IPS DF 6.9 (cell line): ENCODE data around the gene TAS2R7.
"Not testable (repeated sequence)": the region's sequence is repeated elsewhere in the genome, so short reads cannot be mapped to it uniquely, and the experiment has no call there.

ENCODE experiments used
- DNase-seq: peaks from one replicate; pipeline ENCODE4 v3.0.0-alpha.2; 2013; ENCODE audit warnings: low read depth, low spot score
- H3K27ac ChIP-seq: one replicate; pipeline ENCODE4 v1.5.1; 2013; ENCODE audit warnings: low read length, control low read depth
- H3K27me3 ChIP-seq: 2 replicates; pipeline ENCODE4 v1.6.1; 2013; ENCODE audit warnings: mild to moderate bottlenecking, low read length; ENCODE audit not compliant: control insufficient read depth, insufficient read depth
- H3K36me3 ChIP-seq: 2 replicates; pipeline ENCODE4 v1.6.1; 2013; ENCODE audit warnings: low read length; ENCODE audit not compliant: control insufficient read depth, insufficient read depth
- H3K4me1 ChIP-seq: 2 replicates; pipeline ENCODE4 v1.6.1; 2013; ENCODE audit warnings: low read length; ENCODE audit not compliant: control insufficient read depth, insufficient read depth
- H3K4me3 ChIP-seq: 2 replicates; pipeline ENCODE4 v1.5.1; 2013; ENCODE audit warnings: mild to moderate bottlenecking, low read length
- H3K9me3 ChIP-seq: 2 replicates; pipeline ENCODE4 v1.6.1; 2013; ENCODE audit warnings: low read length, inconsistent platforms; ENCODE audit not compliant: control insufficient read depth, insufficient read depth
- WGBS: extraction: QIAGEN DNeasy Blood & Tissue Kit; methylation state at CpG from one replicate; pipeline ENCODE4 v1.1.7; 2013; ENCODE audit warnings: mixed read lengths, missing lambda C conversion rate; ENCODE audit not compliant: insufficient read length, insufficient coverage; 5-methylcytosine and 5-hydroxymethylcytosine counted together

TAS2R7 gene

GRCh38 chr12:10810068-10810467, 7.6 kb upstream of the TAS2R7 start, which contains the start of gene TAS2R9:
TSS of gene TAS2R9 (minus strand) at chr12:10810168. CDS start at chr12:10810075, 93 bp downstream.
- no peak for DNase-seq
- Histone ChIP-seq H3K27ac (no peak within 1 kb of the TSS), H3K36me3 (no peaks in the 10 kb centered on the region), H3K4me1 (no peaks in the 10 kb centered on the region), H3K27me3 (no peaks in the 10 kb centered on the region; the same call in 1 of the 2 replicates), H3K4me3 (no peak within 1 kb of the TSS), H3K9me3 (no peaks in the 10 kb centered on the region)

DNA sequence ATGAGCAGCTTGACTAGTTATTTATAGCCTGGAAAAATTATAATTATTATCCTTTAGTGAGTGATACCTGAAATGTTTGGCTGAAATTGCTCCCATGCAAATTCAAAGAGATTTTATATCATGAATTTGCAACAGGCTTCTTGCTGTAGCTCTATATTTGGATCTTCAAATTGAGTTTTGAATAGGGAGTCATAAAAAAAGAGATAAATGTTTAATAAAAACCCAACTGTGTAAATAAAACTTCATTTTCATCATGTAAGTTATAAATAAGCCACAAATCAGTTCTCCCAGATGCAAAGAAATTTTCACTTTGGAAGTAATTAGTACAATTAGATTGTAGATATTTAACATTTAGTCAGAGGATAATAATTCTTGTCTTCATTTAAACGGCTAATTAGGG, 4.8 kb upstream of the TAS2R7 start, which contains the start of gene TAS2R8:
Gene TAS2R8 (minus strand): TSS at position 101 of the 400 bp plus-strand sequence. CDS start 306 bp downstream, outside the sequence.
- Histone ChIP-seq H3K27me3 (no peaks in the 10 kb centered on the region; the same call in 1 of the 2 replicates), H3K36me3 (no peaks in the 10 kb centered on the region), H3K9me3 (no peaks in the 10 kb centered on the region), H3K27ac (no peak within 1 kb of the TSS), H3K4me1 (no peaks in the 10 kb centered on the region), H3K4me3 (no peak within 1 kb of the TSS)
- no CpG with 5 or more reads among the region's 1 CpG for WGBS
- no peak for DNase-seq

DNA sequence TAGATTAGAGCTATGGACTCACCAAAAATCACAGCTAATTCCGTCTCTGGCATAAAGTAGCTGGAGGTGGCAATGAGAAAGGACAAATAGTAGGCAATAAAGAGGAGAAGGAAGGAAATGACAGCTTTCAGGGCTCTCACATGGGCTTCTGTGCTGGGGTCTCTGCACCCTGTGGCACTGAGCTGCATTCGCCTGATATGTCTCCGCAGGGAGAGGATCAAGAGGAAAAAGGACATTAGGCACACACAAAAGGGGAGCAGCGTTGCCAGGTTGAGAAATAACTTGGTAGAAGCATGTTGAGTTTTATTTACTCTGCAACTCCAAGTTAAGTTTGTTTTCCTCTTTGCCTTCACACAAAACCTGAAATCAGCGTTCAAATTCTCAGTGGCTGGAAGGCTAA, 686 bp downstream of the TAS2R7 start:
- H3K27ac ChIP-seq, result no peak overlapping the region
- no peaks in the 10 kb centered on the region for H3K27me3 ChIP-seq
- no peaks in the 10 kb centered on the region for H3K36me3 ChIP-seq
- DNase-seq, result no peak
- no CpG with 5 or more reads among the region's 5 CpGs for WGBS
- no peaks in the 10 kb centered on the region for H3K4me1 ChIP-seq
- no peak overlapping the region for H3K4me3 ChIP-seq
- H3K9me3 ChIP-seq, result no peaks in the 10 kb centered on the region

DNA sequence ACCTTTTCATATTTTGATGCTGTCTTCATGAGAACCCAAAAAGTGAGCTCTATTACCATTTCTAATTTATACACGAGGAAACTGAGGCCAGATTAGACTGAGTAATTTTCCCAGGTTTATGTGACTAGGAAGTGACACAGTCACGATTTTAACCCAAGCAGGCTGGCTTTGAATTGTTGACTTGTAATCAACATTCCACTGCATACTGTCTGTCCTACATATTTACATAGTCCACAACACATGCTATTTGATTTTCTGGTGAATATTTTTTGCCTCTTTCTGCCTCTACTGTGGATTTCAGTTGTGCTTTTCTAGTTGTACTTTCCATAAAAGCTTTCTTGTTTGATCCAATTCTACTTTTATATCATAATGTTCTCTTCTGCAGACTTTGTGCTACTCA, 8.2 kb downstream of the TAS2R7 start:
- no peaks in the 10 kb centered on the region for H3K36me3 ChIP-seq
- no peak for DNase-seq
- H3K4me1 ChIP-seq, result no peaks in the 10 kb centered on the region
- no peak overlapping the region for H3K27ac ChIP-seq
- no peak overlapping the region for H3K4me3 ChIP-seq
- H3K9me3 ChIP-seq, result no peaks in the 10 kb centered on the region
- no peaks in the 10 kb centered on the region for H3K27me3 ChIP-seq
- no CpG with 5 or more reads among the region's 2 CpGs for WGBS

DNA sequence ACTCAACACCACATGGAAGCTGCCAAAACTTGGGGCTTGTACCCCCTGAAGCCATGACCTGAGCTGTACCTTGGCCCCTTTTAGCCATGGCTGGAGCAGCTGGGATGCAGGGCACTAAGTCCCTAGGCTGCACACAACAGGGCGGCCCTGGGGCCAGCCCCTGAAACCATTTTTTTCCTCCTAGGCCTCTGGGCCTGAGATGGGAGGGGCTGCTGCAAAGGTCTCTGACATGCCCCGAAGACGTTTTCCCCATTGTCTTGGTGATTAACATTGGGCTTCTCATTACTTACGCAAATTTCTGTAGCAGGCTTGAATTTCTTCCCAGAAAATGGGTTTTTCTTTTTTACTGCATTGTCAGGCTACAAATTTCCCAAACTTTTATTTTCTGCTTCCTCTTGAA, 10.7 kb downstream of the TAS2R7 start:
- not testable (repeated sequence) for DNase-seq, H3K4me3 ChIP-seq
- no CpG with 5 or more reads among the region's 4 CpGs for WGBS

GRCh38 chr12:10783252-10783651, 19.2 kb downstream of the TAS2R7 start:
- no peaks in the 10 kb centered on the region for H3K36me3 ChIP-seq
- no peak for DNase-seq
- WGBS, result no CpG with 5 or more reads among the region's 5 CpGs
- H3K27ac ChIP-seq, result no peak overlapping the region
- H3K9me3 ChIP-seq, result no peaks in the 10 kb centered on the region
- no peak overlapping the region for H3K4me3 ChIP-seq
- no peaks in the 10 kb centered on the region for H3K27me3 ChIP-seq
- H3K4me1 ChIP-seq, result no peaks in the 10 kb centered on the region

More for the DNA sequence above, 10.7 kb downstream of the TAS2R7 start:
- not testable (repeated sequence) for H3K27ac ChIP-seq, H3K9me3 ChIP-seq, H3K4me1 ChIP-seq, H3K36me3 ChIP-seq, H3K27me3 ChIP-seq

- no peaks in the 10 kb centered on the region for H3K27me3 ChIP-seq
- no peaks in the 10 kb centered on the region for H3K36me3 ChIP-seq
- DNase-seq, result no peak
- no peaks in the 10 kb centered on the region for H3K9me3 ChIP-seq
- H3K4me1 ChIP-seq, result no peaks in the 10 kb centered on the region
- no peak overlapping the region for H3K27ac ChIP-seq
- H3K4me3 ChIP-seq, result no peak overlapping the region
- no CpG with 5 or more reads among the region's 2 CpGs for WGBS
Observed at GRCh38 chr12:10779103-10779502, 23.3 kb downstream of the TAS2R7 start.

DNA sequence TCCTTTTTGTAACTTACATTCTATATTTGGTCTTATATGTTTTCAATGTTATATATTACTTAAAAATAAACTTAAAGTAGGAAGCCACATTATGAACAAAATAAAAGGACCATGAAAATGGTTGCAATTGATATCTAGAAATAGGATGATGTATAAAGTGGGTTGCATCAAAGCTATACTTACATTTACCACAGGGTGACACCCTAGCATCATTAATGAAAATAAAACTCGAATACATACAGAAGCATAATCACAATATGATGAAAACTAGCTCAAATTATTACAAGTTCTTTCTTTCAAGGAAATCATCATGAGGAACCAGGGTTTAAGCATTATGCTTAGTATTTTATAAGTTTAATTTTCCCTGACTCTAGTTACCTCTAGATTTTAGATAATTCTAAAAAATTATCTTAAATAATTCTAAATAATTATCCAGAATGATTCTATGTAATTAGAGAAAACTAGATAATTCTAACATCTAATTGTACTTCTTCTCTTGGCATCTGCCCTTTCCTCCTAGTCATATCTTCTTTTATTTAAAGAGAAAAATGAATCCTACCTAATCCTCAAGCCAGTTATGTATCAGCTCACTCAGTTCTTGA, 31.2 kb downstream of the TAS2R7 start:
- Histone ChIP-seq H3K4me1 (no peaks in the 10 kb centered on the region), H3K9me3 (no peaks in the 10 kb centered on the region), H3K4me3 (no peak overlapping the region), H3K27ac (no peak overlapping the region), H3K36me3 (no peaks in the 10 kb centered on the region), H3K27me3 (no peaks in the 10 kb centered on the region)
- peak; percentile 7 for DNase-seq
- no CpG with 5 or more reads among the region's 1 CpG for WGBS

DNA sequence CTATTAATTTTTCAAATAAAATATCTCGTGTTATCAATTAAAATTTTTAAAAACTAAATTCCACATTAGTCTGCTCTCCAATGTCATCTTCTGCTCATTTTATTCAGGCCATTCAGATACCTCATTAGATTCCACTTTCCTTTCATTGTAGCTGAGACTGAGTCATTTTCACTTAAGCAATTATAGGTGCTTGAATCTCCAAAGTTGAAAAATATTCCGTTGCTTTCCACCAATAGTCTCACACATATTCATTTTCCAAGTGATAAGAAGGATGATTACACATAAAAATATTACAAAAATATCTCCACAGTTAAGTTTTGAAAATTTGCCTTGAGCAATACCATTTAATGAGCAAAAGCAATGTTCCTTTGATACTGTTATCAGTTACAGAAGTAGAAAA, 42.8 kb downstream of the TAS2R7 start:
- Histone ChIP-seq H3K4me1 (no peaks in the 10 kb centered on the region), H3K9me3 (no peaks in the 10 kb centered on the region; the same call in none of the 2 replicates), H3K27ac (no peak overlapping the region), H3K4me3 (no peak overlapping the region), H3K36me3 (no peaks in the 10 kb centered on the region), H3K27me3 (no peaks in the 10 kb centered on the region)
- 100% methylated on average over 1 of the region's 2 CpGs for WGBS
- no peak for DNase-seq

- Histone ChIP-seq H3K27ac (no peak overlapping the region), H3K4me1 (no peaks in the 10 kb centered on the region), H3K36me3 (no peaks in the 10 kb centered on the region), H3K9me3 (no peaks in the 10 kb centered on the region; the same call in 1 of the 2 replicates), H3K27me3 (no peaks in the 10 kb centered on the region), H3K4me3 (no peak overlapping the region)
- no peak for DNase-seq
- WGBS, result no CpG with 5 or more reads among the region's 4 CpGs
Observed at GRCh38 chr12:10756194-10756593, 46.2 kb downstream of the TAS2R7 start.

- Histone ChIP-seq H3K9me3 (no peaks in the 10 kb centered on the region; the same call in 1 of the 2 replicates), H3K36me3 (no peaks in the 10 kb centered on the region), H3K4me3 (no peak overlapping the region), H3K27ac (no peak overlapping the region), H3K27me3 (no peaks in the 10 kb centered on the region), H3K4me1 (no peaks in the 10 kb centered on the region)
- no peak for DNase-seq
- no CpG with 5 or more reads among the region's 4 CpGs for whole genome bisulfite sequencing
Observed at GRCh38 chr12:10753059-10753458, 49.4 kb downstream of the TAS2R7 start.
